IMR-90 (cell line): ENCODE measurements around the gene OGFOD1. TPM values are rescaled to one million over a fixed set of nuclear protein-coding genes. Genes with fewer than 3 reads are reported as not detected.
A peak's percentile ranks its signal among the peaks of the same experiment; 100 is the strongest.

Source experiments
- ATAC-seq: fragments of 200-7000 bp; cut with Tn5 transposase; 2 replicates; pipeline ENCODE4 v1.9.1; 2020; ENCODE audit warnings: low read depth, mild to moderate bottlenecking, moderate library complexity
- BruUV-seq: library from RNA; stranded (reverse); fragments of 400-500 nt; replicated peaks from 2 replicates; lab custom pipeline; 2021; lab: Mats Ljungman, UMichigan
- CTCF ChIA-PET: fragments of 300-600 bp; formaldehyde crosslinking; extraction: SDS; loops from one replicate; lab custom pipeline; 2021; ENCODE audit warnings: antibody characterized with exemption; lab: Yijun Ruan, JAX
- POLR2A ChIA-PET: fragments of 300-600 bp; sonication (Branson Sonifier 250); formaldehyde crosslinking; loops from one replicate; lab custom pipeline; 2022; ENCODE audit warnings: antibody characterized with exemption; ENCODE audit not compliant: unreplicated experiment; lab: Charles Lee
- DNase-seq: peaks from one replicate; pipeline ENCODE4 v3.0.0; 2013
- H2AFZ ChIP-seq: replicated peaks from 2 replicates; pipeline ENCODE3; 2013; ENCODE audit warnings: low read length, mild to moderate bottlenecking; ENCODE audit not compliant: poor library complexity
- H2AK5ac ChIP-seq: 2 replicates; pipeline ENCODE4 v1.6.1; 2013; ENCODE audit warnings: low read depth, low read length, inconsistent platforms
- H2AK9ac ChIP-seq: replicated peaks from 2 replicates; pipeline ENCODE3; 2013; ENCODE audit warnings: mild to moderate bottlenecking, low read depth, low read length, moderate library complexity; ENCODE audit not compliant: poor library complexity
- H2BK120ac ChIP-seq: 2 replicates; pipeline ENCODE4 v1.6.1; 2013; ENCODE audit warnings: low read depth, low read length, inconsistent platforms
- H2BK15ac ChIP-seq: 3 replicates; pipeline ENCODE4 v1.6.1; 2013; ENCODE audit warnings: low read depth, low read length, inconsistent platforms
- H2BK20ac ChIP-seq: 2 replicates; pipeline ENCODE4 v1.6.1; 2013; ENCODE audit warnings: low read depth, mild to moderate bottlenecking, inconsistent platforms, low read length, moderate library complexity
- H2BK5ac ChIP-seq: 2 replicates; pipeline ENCODE4 v1.6.1; 2013; ENCODE audit warnings: mild to moderate bottlenecking, low read depth, low read length, inconsistent platforms; ENCODE audit not compliant: poor library complexity, severe bottlenecking
- H3K14ac ChIP-seq: replicated peaks from 2 replicates; pipeline ENCODE4 v1.6.1; 2013; ENCODE audit warnings: low read depth, low read length, inconsistent platforms
- H3K18ac ChIP-seq: 2 replicates; pipeline ENCODE4 v1.6.1; 2013; ENCODE audit warnings: low read depth, low read length, control low read depth
- H3K23ac ChIP-seq: 2 replicates; pipeline ENCODE4 v1.6.1; 2013; ENCODE audit warnings: low read depth, low read length, inconsistent platforms
- H3K27ac ChIP-seq: 2 replicates; pipeline ENCODE4 v1.5.1; 2013; ENCODE audit warnings: mild to moderate bottlenecking, control low read depth, low read length; ENCODE audit not compliant: insufficient read depth
- H3K27me3 ChIP-seq: 2 replicates; pipeline ENCODE4 v1.6.1; 2013; ENCODE audit warnings: low read length; ENCODE audit not compliant: control insufficient read depth, insufficient read depth
- H3K36me3 ChIP-seq: 2 replicates; pipeline ENCODE4 v1.6.1; 2013; ENCODE audit warnings: low read length, mixed read lengths; ENCODE audit not compliant: control insufficient read depth, insufficient read depth
- H3K4ac ChIP-seq: 2 replicates; pipeline ENCODE4 v1.6.1; 2013; ENCODE audit warnings: low read depth, low read length, inconsistent platforms
- H3K4me1 ChIP-seq: 2 replicates; pipeline ENCODE4 v1.6.1; 2013; ENCODE audit warnings: low read length, mixed read lengths; ENCODE audit not compliant: control insufficient read depth, insufficient read depth
- H3K4me2 ChIP-seq: 2 replicates; pipeline ENCODE4 v1.6.1; 2013; ENCODE audit warnings: low read depth, mild to moderate bottlenecking, control low read depth, low read length, moderate library complexity
- H3K4me3 ChIP-seq: 2 replicates; pipeline ENCODE4 v1.5.1; 2013; ENCODE audit warnings: low read depth, mild to moderate bottlenecking, control low read depth, low read length, moderate library complexity; ENCODE audit not compliant: insufficient read depth
- H3K56ac ChIP-seq: 2 replicates; pipeline ENCODE4 v1.6.1; 2013; ENCODE audit warnings: low read length, inconsistent platforms; ENCODE audit not compliant: insufficient read depth; ENCODE audit errors: extremely low read depth
- H3K79me1 ChIP-seq, 2 experiments: 2 replicates each; pipeline ENCODE4 v1.6.1; 2013; ENCODE audit warnings: low read length in 2 of 2, inconsistent platforms in 1 of 2, low read depth in 1 of 2
- H3K9ac ChIP-seq: 2 replicates; pipeline ENCODE4 v1.6.1; 2013; ENCODE audit warnings: low read depth, low read length, control low read depth
- H3K9me1 ChIP-seq: 2 replicates; pipeline ENCODE4 v1.6.1; 2013; ENCODE audit warnings: low read length, inconsistent platforms; ENCODE audit not compliant: insufficient read depth
- H3K9me3 ChIP-seq: 2 replicates; pipeline ENCODE4 v1.6.1; 2013; ENCODE audit warnings: low read length; ENCODE audit not compliant: control insufficient read depth, insufficient read depth
- H4K20me1 ChIP-seq: 2 replicates; pipeline ENCODE4 v1.6.1; 2013; ENCODE audit warnings: low read length, inconsistent platforms; ENCODE audit not compliant: insufficient read depth
- H4K5ac ChIP-seq: 2 replicates; pipeline ENCODE4 v1.6.1; 2013; ENCODE audit warnings: mild to moderate bottlenecking, low read depth, low read length, control low read depth
- H4K8ac ChIP-seq, 2 experiments: 2 replicates each; pipeline ENCODE4 v1.6.1; 2013; ENCODE audit warnings: low read depth in 2 of 2, low read length in 2 of 2, control low read depth in 1 of 2, inconsistent platforms in 1 of 2
- H4K91ac ChIP-seq: 2 replicates; pipeline ENCODE4 v1.6.1; 2013; ENCODE audit warnings: low read depth, low read length, inconsistent platforms; ENCODE audit not compliant: insufficient read depth
- BHLHE40 ChIP-seq: fragments of 150-350 bp; IDR thresholded peaks from 2 replicates; pipeline ENCODE4 v1.6.1; 2016; ENCODE audit warnings: mild to moderate bottlenecking, low read depth, low read length
- CEBPB ChIP-seq: IDR thresholded peaks from 2 replicates; pipeline ENCODE4 v1.6.1; 2012; ENCODE audit warnings: low read depth, low read length, improper control_type of control experiment
- CHD1 ChIP-seq: IDR thresholded peaks from 2 replicates; pipeline ENCODE4 v1.6.1; 2012; ENCODE audit warnings: low read depth, low read length, improper control_type of control experiment
- FOS ChIP-seq: fragments of 150-350 bp; IDR thresholded peaks from 2 replicates; pipeline ENCODE4 v1.6.1; 2016; ENCODE audit warnings: low read depth, low read length
- MAFK ChIP-seq: IDR thresholded peaks from 2 replicates; pipeline ENCODE4 v1.6.1; 2012; ENCODE audit warnings: low read depth, low read length, improper control_type of control experiment
- MAZ ChIP-seq: IDR thresholded peaks from 2 replicates; pipeline ENCODE4 v1.6.1; 2012; ENCODE audit warnings: low read depth, mild to moderate bottlenecking, low read length, improper control_type of control experiment, moderate library complexity, borderline replicate concordance
- MXI1 ChIP-seq: IDR thresholded peaks from 2 replicates; pipeline ENCODE4 v1.6.1; 2012; ENCODE audit warnings: low read depth, mild to moderate bottlenecking, low read length, moderate library complexity, borderline replicate concordance
- RAD21 ChIP-seq: IDR thresholded peaks from 2 replicates; pipeline ENCODE4 v1.6.1; 2012; ENCODE audit warnings: low read length, improper control_type of control experiment
- RCOR1 ChIP-seq: IDR thresholded peaks from 2 replicates; pipeline ENCODE4 v1.6.1; 2012; ENCODE audit warnings: mild to moderate bottlenecking, low read length, improper control_type of control experiment; ENCODE audit not compliant: insufficient replicate concordance
- WGBS, 2 experiments: methylation state at CpG; one replicate each; pipeline versions ENCODE4 v1.1.5 to v1.1.7; 2013; ENCODE audit warnings: missing lambda C conversion rate in 2 of 2; ENCODE audit not compliant: insufficient read length in 1 of 2; ENCODE audit errors: extremely low coverage in 2 of 2; 5-methylcytosine and 5-hydroxymethylcytosine counted together
- dilution Hi-C: fragments of 300-500 bp; cut with HindIII; formaldehyde crosslinking; loops from one replicate; pipeline ENCODE4 v1.14.3; 2018; ENCODE audit warnings: low sequenced_read_pairs; ENCODE audit not compliant: unreplicated experiment
- in situ Hi-C: fragments of 300-500 bp; cut with MboI; formaldehyde crosslinking; loops from 3 replicates; pipeline ENCODE4 v1.14.3; 2019; ENCODE audit warnings: low sequenced_read_pairs, inconsistent platforms, mixed read lengths
- intact Hi-C: fragments of 100-400 bp; cut with micrococcal nuclease; formaldehyde crosslinking; loops from 2 replicates; pipeline ENCODE4 v1.10.0; 2022
- polyA plus RNA-seq, 3 experiments: library from polyadenylated mRNA; depleted of rRNA; stranded (reverse); fragments of >200 nt; gene quantifications; 2 replicates each; pipeline ENCODE4 v1.2.3, GENCODE V29; 2012; ENCODE audit warnings: low replicate concordance in 1 of 3
- total RNA-seq: library from RNA; depleted of rRNA; stranded (reverse); fragments of >200 nt; gene quantifications from 2 replicates; pipeline ENCODE4 v1.2.3, GENCODE V29; 2012
- TF ChIP-seq, protein P1 (sequence below): fragments of 150-350 bp; IDR thresholded peaks from 2 replicates; pipeline ENCODE4 v1.6.1; 2017; ENCODE audit warnings: mild to moderate bottlenecking, antibody characterized with exemption, low read length, low read depth
- TF ChIP-seq, protein P2 (sequence below): fragments of 150-350 bp; IDR thresholded peaks from 2 replicates; pipeline ENCODE4 v1.6.1; 2016; ENCODE audit warnings: low read depth, mild to moderate bottlenecking, low read length, moderate library complexity, borderline replicate concordance

The OGFOD1 gene
- total and polyA plus RNA-seq, 2 of the 4 experiments (the other 2 are of a cell fraction): 43.5 to 103 TPM

DNA sequence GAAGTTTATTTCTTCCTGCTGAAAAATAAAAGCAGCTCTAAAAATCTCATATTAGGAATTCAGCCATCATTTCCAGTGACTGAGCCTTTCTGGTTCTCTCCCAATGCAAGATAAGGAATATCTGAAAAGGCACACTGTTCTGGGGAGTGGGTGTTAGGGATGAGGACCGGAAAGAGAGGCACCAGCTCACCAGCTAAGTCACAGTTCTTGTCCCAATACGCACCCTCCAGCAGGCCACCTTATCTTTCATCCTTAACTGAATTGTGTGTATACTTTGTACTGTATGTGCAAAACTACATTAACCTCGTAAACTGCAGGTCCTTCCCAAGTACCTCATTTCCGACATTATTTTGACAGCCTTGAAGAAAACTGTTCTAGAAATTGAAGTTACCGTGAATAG, 37.0 kb upstream of the OGFOD1 start:
- WGBS, 2 experiments: no CpG with 5 or more reads among the region's 5 CpGs
- H3K4me1 ChIP-seq: peaks cover 5% of the 10 kb centered on the region; the same call in 1 of the 2 replicates
- no peak overlapping the region for H3K56ac ChIP-seq
- H3K79me1 ChIP-seq: peaks cover 28 to 57% of the 10 kb centered on the region in 2 experiments
- no peak overlapping the region for H3K18ac ChIP-seq
- CTCF ChIA-PET: no interaction called here
- H2BK120ac ChIP-seq: no peak overlapping the region
- peaks cover 5% of the 10 kb centered on the region for H3K36me3 ChIP-seq
- H3K9ac ChIP-seq: no peak overlapping the region
- H4K5ac ChIP-seq: no peak overlapping the region
- no peaks in the 10 kb centered on the region for H3K9me3 ChIP-seq
- H4K20me1 ChIP-seq: peaks cover 24% of the 10 kb centered on the region
- H2AK5ac ChIP-seq: no peak overlapping the region
- intact Hi-C loops: no loop called here
- H4K8ac ChIP-seq: no peak overlapping the region
- no peak for DNase-seq
- TF ChIP-seq MAZ (no peak), RCOR1 (no peak), CEBPB (no peak), MAFK (no peak), MXI1 (no peak), RAD21 (no peak), FOS (no peak), CHD1 (no peak), BHLHE40 (no peak)
- TF ChIP-seq, protein P1, sequence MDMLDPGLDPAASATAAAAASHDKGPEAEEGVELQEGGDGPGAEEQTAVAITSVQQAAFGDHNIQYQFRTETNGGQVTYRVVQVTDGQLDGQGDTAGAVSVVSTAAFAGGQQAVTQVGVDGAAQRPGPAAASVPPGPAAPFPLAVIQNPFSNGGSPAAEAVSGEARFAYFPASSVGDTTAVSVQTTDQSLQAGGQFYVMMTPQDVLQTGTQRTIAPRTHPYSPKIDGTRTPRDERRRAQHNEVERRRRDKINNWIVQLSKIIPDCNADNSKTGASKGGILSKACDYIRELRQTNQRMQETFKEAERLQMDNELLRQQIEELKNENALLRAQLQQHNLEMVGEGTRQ: no peak
- TF ChIP-seq, protein P2, sequence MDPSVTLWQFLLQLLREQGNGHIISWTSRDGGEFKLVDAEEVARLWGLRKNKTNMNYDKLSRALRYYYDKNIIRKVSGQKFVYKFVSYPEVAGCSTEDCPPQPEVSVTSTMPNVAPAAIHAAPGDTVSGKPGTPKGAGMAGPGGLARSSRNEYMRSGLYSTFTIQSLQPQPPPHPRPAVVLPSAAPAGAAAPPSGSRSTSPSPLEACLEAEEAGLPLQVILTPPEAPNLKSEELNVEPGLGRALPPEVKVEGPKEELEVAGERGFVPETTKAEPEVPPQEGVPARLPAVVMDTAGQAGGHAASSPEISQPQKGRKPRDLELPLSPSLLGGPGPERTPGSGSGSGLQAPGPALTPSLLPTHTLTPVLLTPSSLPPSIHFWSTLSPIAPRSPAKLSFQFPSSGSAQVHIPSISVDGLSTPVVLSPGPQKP: no peak
- no peak overlapping the region for H3K4me2 ChIP-seq
- H2AFZ ChIP-seq: no peak overlapping the region
- in situ Hi-C loops: no loop called here
- peaks cover 5% of the 10 kb centered on the region; the same call in 1 of the 2 replicates for H3K9me1 ChIP-seq
- H3K4ac ChIP-seq: no peak overlapping the region
- no peak overlapping the region for H2AK9ac ChIP-seq
- no peaks in the 10 kb centered on the region for H3K27me3 ChIP-seq
- no peak overlapping the region for H4K91ac ChIP-seq
- no peak for ATAC-seq
- POLR2A ChIA-PET: no interaction called here
- peak overlapping the region; percentile 62; the same call in 1 of the 2 replicates for H3K14ac ChIP-seq
- H2BK15ac ChIP-seq: no peak overlapping the region
- H3K4me3 ChIP-seq: no peak overlapping the region
- H2BK5ac ChIP-seq: no peak overlapping the region
- H2BK20ac ChIP-seq: no peak overlapping the region
- dilution Hi-C loops: no loop called here
- BruUV-seq: no TSS peak
- no peak overlapping the region; the same call in 1 of the 2 replicates for H3K23ac ChIP-seq
- no peak overlapping the region for H3K27ac ChIP-seq
